ENCODE data around the gene UBE2S.
"Not testable (repeated sequence)": the region's sequence is repeated elsewhere in the genome, so short reads cannot be mapped to it uniquely, and the experiment has no call there.

The UBE2S gene

GRCh38 chr19:55407550-55407799 is at the start of gene UBE2S:
UBE2S (minus strand) TSS chr19:55407788; CDS start chr19:55407589, 199 bp downstream.
- peak in 1 of 3 experiments; percentile 60 for DNase-seq

GRCh38 chr19:55456347-55456746 is 48.8 kb upstream of the UBE2S start:
- no peak for DNase-seq

- no peak for DNase-seq
These were observed 48.1 kb upstream of the UBE2S start for GRCh38 chr19:55455576-55456235.

DNA sequence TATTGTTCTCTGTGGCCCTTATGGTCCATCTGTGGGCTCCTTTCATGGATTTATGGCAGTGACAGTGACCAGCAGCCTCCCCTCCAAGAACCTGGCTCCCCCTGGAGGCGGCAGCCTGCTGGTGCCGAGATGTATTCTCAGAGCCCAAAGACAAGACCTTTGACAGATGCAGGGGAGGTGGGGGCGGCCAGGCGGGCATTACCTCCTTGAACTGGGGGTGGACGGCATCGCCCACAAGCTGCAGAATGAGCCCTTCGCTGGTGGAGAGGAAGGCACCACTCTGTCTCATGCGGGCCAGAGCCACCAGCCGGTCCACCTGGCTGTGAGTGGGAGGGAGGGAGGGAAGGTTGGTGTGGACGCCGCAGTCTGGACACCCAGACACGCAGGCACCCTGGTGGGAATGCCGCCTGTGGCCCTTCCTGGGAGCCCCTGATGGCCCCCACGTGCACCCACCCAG is 47.2 kb upstream of the UBE2S start:
- peak in 2 of 3 experiments; percentile 23 to 33 for DNase-seq

- DNase-seq, result no peak
These were observed 46.1 kb upstream of the UBE2S start for GRCh38 chr19:55453511-55454260.

DNA sequence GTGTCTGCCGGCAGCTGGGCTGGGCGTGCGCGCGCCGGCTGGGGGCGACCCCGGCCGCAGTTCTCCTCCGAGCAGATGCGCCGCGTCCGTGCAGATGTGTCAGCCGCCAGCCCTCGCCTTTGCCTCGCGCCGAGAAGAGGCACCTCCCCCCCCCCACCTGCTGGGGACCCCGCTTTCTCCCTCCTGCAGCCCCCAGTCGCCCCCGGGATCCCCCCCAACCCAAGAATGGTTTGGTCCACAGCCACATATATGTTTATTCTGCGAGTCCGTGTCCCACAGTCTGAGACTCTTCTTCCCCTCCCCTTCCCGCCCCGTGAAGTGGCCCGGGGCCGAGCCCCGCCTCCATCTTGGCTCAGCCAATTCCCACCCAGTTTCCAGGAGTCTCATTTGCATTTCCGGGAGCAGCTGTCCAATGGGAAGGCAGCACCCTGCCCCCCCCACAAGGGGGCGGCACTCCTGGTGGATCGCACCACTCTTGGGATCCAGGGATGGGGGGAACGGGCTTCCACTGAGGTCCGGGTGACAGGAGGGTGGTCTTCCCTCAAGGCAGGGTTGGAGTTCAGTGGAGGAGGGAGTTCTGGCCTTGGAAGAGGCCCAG is 45.3 kb upstream of the UBE2S start:
- peak; percentile 19 to 97 (median 49) for DNase-seq

GRCh38 chr19:55451965-55452748 is 44.6 kb upstream of the UBE2S start:
- DNase-seq, result peak in 2 of 3 experiments; percentile 65 to 72

- DNase-seq, result peak in 1 of 3 experiments; percentile 53
These were observed 43.8 kb upstream of the UBE2S start for GRCh38 chr19:55451163-55451964.

- no peak for DNase-seq
These were observed 41.9 kb upstream of the UBE2S start for GRCh38 chr19:55449469-55449868.

DNA sequence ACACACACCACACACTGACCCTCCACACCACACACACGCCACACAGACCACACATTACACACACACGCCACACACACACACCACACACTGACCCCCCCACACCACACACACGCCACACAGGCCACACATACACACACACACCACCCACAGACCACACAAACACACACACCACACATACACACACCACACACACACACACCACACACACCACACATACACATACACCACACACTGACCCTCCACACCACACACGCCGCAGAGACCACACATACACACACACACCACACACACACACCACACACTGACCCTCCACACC is 40.5 kb upstream of the UBE2S start:
- not testable (repeated sequence) for DNase-seq

- peak; percentile 36 to 56 (median 45) for DNase-seq
These were observed 40.0 kb upstream of the UBE2S start for GRCh38 chr19:55447421-55448174.

- peak in 2 of 3 experiments; percentile 32 to 70 for DNase-seq
These were observed 38.5 kb upstream of the UBE2S start for GRCh38 chr19:55446060-55446459.

GRCh38 chr19:55444646-55445045 is 37.1 kb upstream of the UBE2S start:
- no peak for DNase-seq

DNA sequence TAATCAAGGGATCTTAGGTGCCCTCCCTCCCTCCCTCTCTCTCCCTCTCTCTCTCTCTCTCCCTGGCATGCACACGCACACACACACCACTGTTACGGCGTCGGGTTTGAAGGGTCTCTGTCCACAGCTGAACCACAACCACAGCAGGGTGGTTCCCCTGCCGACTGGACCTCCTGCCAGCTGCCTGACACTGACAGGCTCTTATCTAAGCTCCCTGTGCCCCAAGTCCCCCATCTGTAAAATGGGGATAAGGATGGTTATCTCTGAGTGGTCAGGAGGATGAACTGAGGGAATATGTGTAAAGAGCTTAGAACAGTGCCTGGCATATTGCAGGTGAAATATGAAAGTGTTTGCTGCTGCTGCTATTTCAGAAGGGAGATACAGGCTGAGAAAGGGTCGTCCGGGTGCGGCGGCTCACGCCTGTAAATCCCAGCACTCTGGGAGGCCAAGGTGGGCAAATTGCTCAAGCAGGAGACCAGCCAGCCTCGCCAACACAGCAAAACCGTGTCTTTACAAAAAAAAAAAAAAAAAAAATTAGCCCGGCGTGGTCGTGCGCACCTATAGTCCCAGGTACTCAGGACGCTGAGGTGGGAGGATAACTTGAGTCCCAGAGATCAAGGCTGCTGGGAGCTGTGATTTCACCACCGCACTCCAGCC is 36.4 kb upstream of the UBE2S start:
- peak in 1 of 3 experiments; percentile 31 for DNase-seq

DNA sequence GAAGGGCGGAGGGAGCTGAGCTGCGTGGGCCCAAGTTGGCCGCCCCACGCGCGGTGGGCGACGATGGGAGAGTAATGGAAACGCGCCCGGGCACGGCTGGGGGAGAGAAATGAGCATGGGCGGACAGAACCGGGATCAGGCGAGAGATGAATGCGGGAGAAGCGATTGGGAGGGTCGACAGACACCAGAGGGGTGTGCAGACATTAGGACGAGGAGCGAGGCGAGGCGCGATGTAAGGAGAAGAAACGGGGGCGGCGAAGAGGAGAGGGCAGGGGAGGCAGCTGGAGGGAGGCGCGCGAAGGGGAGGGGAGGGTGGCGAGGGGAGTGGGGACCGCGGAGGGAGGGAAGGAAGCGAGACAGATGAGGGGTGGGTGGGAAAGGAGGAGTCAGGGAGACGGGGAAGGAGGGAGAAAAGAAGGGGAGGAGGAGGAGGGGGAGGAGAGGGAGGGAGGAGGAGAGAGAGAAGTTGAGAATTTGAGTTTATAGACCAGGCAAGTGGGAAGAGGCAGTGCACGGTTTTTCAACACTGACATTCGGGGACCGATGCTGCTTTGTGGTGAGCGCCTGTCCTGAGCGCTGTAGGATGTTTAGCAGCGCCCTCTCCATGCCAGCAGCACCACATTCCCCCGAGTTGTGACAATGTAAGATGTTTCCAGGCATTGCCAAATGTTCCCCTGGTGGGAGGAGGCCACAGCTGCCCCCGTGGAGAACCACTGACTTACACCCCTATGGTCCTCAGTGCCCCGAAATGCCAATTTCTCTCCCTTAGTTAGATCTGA is 35.6 kb upstream of the UBE2S start, which contains the start of gene SHISA7:
TSS of gene SHISA7 (minus strand) at position 256 of the 779 bp plus-strand sequence. CDS start 437 bp downstream, outside the sequence.
- peak in 2 of 3 experiments; percentile 29 to 52 for DNase-seq

- peak; percentile 38 to 56 (median 43) for DNase-seq
These were observed 34.9 kb upstream of the UBE2S start for GRCh38 chr19:55442372-55442961.

- DNase-seq, result peak; percentile 45 to 74 (median 61)
These were observed 34.2 kb upstream of the UBE2S start for GRCh38 chr19:55441692-55442321.

GRCh38 chr19:55441319-55441691 is 33.7 kb upstream of the UBE2S start:
- DNase-seq, result no peak

DNA sequence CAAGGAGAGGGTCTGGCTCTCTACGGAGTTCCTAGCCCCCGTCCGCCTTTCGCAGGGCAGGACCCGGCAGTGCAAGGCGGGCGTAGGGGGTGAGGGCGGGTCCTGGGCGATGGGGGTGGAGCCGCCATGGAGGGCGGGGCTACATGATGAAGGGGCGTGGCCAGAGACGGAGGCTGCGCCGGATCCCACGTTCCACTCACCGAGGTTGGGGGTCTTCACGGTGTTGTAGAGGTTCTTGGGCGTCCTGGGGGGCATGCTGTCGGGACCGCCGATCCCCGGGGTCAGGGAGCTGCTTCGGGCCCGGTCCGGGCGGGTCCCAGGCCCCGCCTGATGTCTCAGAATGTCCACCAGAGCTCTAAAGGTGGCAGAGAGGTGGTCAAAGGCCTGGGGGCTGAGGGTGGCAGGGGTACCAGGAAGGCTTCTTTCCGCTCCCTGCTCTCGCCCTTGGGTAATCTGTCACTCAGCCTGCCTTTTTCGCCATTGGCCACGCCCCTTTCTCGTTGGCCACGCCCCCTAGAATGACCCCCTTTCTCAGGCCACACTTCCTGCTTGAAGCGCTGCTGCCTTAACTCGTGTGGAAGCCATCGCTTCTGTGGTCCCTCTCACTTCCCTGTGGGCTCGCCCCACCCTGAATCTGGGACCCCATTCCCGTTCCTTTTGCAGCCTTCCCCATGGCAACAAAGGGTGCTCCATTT is 33.0 kb upstream of the UBE2S start:
- DNase-seq, result peak; percentile 46 to 73 (median 64)

Data from NCI-H1417 (cell line).